GM19035 (cell line): Measurements from ENCODE around the gene C1orf232.

Experiments used
- ATAC-seq: cut with Tn5 transposase; IDR thresholded peaks from one replicate; pipeline ENCODE4 v1.9.1; 2021; ENCODE audit not compliant: unreplicated experiment

C1orf232 gene

GRCh38 chr1:26168410-26169197, at the start of gene C1orf232:
Gene C1orf232 (minus strand): TSS chr1:26168963. CDS start chr1:26168499, 464 bp downstream.
- ATAC-seq: no peak

GRCh38 chr1:26215246-26215645, 46.5 kb upstream of the C1orf232 start:
- ATAC-seq: no peak

GRCh38 chr1:26213335-26213905, 44.7 kb upstream of the C1orf232 start:
- ATAC-seq: no peak

GRCh38 chr1:26212726-26213125, 44.0 kb upstream of the C1orf232 start:
- no peak for ATAC-seq

GRCh38 chr1:26210147-26210870, 41.5 kb upstream of the C1orf232 start:
- no peak for ATAC-seq

- no peak for ATAC-seq
Observed at GRCh38 chr1:26203642-26204318, 35.0 kb upstream of the C1orf232 start.

- ATAC-seq: no peak
Observed at GRCh38 chr1:26200413-26200812, 31.6 kb upstream of the C1orf232 start.

- no peak for ATAC-seq
Observed at GRCh38 chr1:26197813-26198212, 29.1 kb upstream of the C1orf232 start.

- no peak for ATAC-seq
Observed at GRCh38 chr1:26197301-26197700, 28.5 kb upstream of the C1orf232 start.

- ATAC-seq: no peak
Observed at GRCh38 chr1:26195805-26196204, 27.0 kb upstream of the C1orf232 start.

GRCh38 chr1:26191739-26192138, 23.0 kb upstream of the C1orf232 start:
- ATAC-seq: no peak

- ATAC-seq: no peak
Observed at GRCh38 chr1:26190373-26190987, 21.7 kb upstream of the C1orf232 start, which contains the start of gene CATSPER4. Gene CATSPER4 (plus strand): TSS chr1:26190602. CDS start chr1:26190628, 26 bp downstream.

GRCh38 chr1:26189751-26190275, 21.1 kb upstream of the C1orf232 start:
- no peak for ATAC-seq

- no peak for ATAC-seq
Observed at GRCh38 chr1:26189331-26189730, 20.6 kb upstream of the C1orf232 start.

GRCh38 chr1:26188477-26188876, 19.7 kb upstream of the C1orf232 start:
- no peak for ATAC-seq

GRCh38 chr1:26187882-26188281, 19.1 kb upstream of the C1orf232 start:
- ATAC-seq: no peak

- ATAC-seq: no peak
Observed at GRCh38 chr1:26184883-26185282, 16.1 kb upstream of the C1orf232 start.

GRCh38 chr1:26184086-26184485, 15.3 kb upstream of the C1orf232 start:
- ATAC-seq: no peak

- no peak for ATAC-seq
Observed at GRCh38 chr1:26182383-26182696, 13.6 kb upstream of the C1orf232 start.

GRCh38 chr1:26181586-26182382, 13.0 kb upstream of the C1orf232 start:
- no peak for ATAC-seq
